HG03139 (cell line): ENCODE data around the gene SLIT1.

Experiments
- ATAC-seq: cut with Tn5 transposase; IDR thresholded peaks from one replicate; pipeline ENCODE4 v1.9.1; 2021; ENCODE audit not compliant: unreplicated experiment

Gene SLIT1

DNA sequence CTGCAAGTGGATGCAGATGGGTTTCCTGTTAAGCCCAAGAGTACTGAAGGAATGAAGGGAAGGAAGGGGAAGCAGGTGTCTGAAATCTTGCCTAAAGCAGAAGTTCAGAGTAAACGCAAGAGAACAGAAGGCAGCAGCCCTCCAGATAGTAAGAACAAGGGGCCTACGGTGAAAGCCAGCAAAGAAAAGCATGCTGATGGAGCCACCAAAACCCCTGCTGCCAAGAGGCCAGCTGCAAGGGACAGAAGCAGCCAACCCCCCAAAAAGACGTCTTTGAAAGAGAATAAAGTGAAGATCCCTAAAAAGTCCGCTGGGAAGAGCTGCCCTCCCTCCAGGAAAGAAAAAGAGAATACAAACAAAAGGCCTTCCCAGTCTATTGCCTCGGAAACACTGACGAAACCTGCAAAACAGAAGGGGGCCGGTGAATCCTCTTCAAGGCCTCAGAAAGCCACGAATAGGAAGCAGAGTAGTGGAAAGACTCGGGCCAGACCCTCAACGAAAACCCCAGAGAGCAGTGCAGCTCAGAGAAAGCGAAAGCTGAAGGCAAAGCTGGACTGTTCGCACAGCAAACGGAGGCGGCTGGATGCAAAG is 201.1 kb downstream of the SLIT1 start:
- ATAC-seq, result peak; percentile 79

- no peak for ATAC-seq
Measured at GRCh38 chr10:96982149-96982930, 203.4 kb downstream of the SLIT1 start.

DNA sequence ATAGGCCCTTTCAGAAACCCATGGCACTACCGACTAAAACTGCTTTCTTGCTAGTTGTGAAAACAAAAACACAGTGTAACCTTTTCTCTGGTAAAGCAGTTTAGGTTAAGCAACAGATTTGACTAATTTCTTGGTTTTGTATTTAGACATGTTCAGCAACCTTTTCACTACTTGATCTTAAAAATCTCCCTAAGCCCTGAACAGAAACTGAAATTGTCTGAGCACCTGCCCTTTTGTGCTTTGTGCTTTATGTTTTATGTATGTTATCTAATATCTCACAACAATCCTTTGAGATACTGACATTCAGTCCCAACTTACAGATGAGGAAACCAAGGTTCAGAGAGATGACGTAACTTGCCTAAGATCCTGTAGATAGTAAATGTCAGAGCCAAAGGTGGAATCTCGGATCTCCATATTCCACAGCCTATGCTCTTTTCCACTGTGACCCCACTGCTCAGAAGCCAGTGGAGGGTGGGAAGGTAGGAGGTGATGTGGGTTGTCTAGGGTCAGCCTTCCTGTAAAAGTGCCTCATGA is 207.1 kb downstream of the SLIT1 start:
- no peak for ATAC-seq

DNA sequence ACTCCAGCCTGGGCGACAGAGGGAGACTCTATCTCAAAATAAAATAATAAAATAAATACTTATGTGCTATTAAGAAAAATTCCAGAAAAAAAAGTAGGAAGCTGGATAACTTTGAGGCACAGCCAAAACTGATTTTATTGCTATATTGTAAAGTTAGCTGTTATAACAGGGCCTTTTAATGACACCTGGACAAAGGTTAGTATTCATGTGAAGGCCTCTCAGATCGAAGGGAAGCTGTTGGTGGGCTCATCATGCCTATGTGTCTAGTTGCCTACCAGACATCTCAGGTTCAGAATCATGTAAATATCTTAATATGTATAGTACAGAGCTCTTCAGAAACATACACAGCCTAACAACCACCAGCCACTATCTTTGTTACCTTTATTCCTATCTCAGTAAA is 210.6 kb downstream of the SLIT1 start:
- ATAC-seq, result no peak

DNA sequence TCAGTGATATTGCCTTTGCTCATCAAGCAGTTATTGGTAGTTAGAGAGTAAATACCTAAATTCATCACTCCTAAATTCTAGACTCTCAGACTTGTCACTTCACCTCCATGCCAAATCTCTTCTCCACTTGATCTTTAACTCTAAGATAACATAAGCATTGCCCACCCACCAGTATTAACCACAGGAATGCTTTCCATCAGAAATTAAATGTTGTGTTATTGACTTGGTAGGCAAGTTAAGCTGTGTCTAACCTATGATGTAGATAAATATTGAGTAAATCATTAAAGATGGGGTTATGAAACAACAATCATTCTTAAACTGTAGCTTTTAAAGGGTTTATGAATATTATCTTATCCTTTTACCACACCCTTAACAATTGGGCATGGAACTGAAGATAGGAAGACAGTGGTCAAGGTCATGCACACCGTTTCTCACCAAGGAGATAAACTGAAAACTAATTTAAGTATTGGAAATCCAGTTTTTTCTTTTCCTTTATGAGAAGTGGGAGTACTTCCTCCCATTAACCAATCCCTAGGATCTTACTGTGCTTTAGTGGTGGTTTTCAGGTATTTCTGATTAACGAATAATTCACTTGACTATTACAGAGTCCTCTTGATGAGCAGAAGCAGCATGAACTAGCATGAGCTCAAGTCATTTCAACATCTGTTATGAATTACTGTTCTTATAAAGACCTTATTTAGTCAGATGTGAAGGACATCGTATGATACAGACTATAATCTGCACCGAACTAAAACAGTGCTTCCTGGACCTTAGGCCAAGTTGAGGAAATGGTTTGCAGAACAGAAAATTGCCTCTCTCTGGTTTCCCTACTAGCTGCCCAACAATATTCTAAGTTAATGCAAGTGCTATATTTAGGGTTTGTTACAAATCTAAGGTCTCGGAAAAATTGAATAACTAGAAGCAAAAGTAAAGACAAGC is 211.7 kb downstream of the SLIT1 start:
- no peak for ATAC-seq

DNA sequence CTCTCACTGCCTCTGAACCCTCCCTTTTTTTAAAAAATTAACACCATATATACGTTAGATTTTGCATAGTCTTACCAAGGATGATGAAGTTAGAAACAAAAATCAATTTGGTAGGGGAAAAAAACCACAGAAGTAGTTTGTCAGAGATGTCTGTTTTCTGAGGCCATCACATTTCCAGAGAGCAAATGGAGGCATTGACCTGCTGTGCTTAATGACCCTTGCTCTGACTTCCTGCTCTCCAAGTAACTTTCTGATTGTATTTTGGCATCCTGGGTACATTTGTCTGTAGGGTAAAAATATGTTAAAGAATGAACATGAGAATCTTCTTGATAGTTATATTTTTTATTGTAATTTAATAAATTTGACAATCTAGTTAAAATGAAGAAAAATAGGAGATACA is 213.5 kb downstream of the SLIT1 start:
- no peak for ATAC-seq

- no peak for ATAC-seq
Measured at GRCh38 chr10:96971324-96971723, 214.4 kb downstream of the SLIT1 start.

DNA sequence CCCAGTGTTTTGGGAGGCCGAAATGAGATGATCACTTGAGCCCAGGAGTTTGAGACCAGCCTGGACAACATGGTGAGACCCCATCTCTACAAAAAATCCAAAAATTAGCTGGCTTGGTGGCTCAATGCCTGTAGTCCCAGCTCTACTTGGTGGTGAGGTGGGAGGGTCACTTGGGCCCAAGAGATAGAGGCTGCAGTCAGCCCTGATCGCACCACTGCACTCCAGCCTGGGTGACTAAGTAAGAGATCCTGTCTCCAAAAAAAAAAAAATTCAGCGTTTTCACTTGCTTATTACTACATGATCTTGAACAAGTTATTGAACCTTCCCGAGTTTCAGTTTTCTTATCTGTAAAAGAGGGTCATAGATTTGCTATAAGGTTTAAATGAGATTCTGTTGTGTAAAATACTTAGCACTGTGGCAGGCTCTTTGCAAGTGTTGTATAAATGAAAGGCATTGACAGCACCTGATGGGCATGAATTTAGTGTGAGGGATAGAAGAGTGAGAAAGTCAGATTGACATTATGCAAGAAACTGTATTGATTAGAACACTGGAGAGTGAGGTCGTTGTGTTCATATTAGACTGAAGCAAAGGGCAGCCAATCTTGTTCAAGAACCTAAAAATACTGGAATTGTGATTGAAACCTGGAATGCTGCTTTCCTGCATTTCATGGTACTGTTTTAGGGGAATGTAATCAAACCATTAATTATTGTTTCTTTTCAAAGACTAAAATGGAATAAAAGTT is 216.9 kb downstream of the SLIT1 start:
- ATAC-seq, result no peak

DNA sequence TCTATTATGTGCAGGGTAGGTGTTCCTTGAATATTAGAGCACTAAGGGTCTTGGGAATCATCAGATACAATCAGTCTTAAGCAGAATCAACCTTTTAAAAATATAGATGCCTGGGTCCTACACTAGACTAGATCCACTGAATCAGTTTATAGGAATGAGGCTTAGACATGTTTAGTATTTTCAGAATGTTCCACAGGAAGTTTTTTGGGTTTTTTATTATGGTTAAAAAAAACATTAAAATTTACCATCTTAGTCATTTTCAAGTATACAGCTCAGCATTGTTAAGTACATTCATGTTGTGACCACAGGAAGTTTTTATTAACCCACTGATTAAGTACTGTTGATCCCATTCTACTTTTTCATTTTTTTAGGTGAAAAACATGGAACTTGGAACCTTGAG is 217.9 kb downstream of the SLIT1 start:
- no peak for ATAC-seq

DNA sequence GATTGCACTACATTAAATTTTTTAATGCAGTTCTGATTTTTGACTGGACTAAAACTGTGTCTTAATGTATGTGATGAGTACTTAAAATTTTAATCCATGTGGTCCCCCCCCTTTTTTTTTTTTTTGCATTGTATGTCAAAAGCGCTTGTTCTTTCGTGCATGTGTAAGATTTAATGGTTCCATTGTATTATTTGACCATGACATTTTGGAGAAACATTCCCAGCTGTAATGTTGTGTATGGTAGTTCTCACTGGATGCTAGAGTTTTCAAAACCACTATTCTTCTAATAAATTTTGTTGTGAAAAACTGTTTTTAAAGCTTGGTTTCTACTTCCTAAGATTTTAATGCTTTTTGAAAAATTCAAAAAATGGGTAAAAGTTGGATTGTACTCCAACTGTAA is 221.6 kb downstream of the SLIT1 start:
- ATAC-seq, result no peak

- no peak for ATAC-seq
Measured at GRCh38 chr10:96960872-96961271, 224.9 kb downstream of the SLIT1 start.

- ATAC-seq, result no peak
Measured at GRCh38 chr10:96959733-96960132, 226.0 kb downstream of the SLIT1 start.

DNA sequence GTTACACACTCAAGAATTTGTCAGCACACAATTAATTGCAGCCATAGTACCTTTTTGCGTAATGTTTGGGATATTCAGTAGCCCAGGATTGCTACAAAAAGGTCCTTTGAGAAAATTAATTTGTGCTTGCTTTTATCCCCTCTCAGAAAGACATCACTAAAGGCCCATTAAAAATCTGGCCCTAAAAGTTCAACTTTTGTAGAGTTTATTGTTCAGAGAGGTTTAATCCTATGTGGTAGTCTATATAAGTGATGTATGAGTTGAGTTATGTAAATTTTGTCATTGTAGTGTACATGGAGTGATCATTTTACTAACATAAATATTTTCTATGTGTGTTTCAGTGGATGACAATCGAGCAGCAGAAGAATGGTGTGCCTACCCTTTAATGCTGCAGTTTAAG is 227.7 kb downstream of the SLIT1 start:
- ATAC-seq, result no peak

- ATAC-seq, result no peak
Measured at GRCh38 chr10:96955794-96956193, 230.0 kb downstream of the SLIT1 start.

DNA sequence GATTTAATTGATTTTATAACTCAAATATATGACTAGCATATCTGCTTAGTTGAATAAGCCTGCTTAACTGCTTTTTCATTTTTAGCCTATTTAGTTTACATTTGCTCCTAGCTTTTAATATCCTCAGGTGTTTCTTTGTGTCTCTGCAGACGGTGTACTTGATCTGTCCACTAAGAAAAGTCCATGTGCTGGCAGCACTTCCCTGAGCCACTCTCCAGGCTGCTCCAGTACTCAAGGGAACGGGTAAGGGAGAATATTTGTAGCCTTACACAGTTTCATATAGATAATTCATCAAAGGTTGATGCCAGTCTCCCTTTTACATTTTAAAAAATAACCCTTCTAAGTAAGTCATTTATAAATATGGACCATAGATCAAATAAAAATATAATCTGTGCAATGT is 233.8 kb downstream of the SLIT1 start:
- no peak for ATAC-seq

DNA sequence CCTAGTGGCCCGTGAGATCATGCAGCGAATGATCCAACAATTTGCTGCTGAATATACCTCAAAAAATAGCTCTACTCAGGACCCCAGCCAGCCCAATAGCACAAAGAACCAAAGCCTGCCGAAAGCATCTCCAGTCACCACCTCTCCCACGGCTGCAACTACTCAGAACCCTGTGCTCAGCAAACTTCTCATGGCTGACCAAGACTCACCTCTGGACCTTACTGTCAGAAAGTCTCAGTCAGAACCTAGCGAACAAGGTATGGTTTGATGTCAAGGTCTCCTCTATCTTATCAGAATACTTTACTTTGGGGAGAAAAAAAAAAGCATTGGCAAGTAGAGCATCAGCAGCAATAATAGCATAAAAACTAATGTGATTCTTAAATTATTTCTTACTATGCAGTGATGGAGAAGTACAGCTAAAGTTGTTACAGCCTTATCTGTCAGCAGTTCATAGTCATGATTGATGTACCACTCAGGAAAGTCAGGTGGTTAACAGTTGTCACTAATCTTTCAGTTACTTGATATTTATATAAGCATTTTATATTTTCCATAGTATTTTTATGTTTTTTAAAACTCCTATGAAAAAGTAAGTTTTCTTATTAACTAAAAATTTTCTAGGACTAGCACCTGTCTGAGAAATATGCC is 236.6 kb downstream of the SLIT1 start:
- no peak for ATAC-seq
